ENCODE measurements around the gene NUDT16.

DNA sequence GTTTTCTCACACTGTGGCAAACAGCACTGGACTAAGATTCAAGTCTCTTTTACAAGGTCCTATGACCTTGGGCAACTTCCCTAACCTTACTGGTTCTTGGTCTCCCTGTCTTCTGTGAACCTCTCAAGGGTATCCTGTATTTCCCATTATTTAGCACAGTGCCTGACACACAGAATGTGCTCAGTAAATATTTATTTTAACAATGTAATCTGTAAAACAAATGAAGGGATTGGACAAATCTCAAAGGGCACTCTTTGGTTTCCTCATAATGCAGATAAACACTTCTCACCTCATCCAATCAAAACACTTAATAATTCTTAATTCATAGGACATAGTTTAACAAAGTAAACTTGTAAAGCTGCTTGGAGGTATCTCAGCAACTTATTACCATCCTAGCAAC lies 12.8 kb downstream of the NUDT16 start:
- TF ChIP-seq, protein P1, sequence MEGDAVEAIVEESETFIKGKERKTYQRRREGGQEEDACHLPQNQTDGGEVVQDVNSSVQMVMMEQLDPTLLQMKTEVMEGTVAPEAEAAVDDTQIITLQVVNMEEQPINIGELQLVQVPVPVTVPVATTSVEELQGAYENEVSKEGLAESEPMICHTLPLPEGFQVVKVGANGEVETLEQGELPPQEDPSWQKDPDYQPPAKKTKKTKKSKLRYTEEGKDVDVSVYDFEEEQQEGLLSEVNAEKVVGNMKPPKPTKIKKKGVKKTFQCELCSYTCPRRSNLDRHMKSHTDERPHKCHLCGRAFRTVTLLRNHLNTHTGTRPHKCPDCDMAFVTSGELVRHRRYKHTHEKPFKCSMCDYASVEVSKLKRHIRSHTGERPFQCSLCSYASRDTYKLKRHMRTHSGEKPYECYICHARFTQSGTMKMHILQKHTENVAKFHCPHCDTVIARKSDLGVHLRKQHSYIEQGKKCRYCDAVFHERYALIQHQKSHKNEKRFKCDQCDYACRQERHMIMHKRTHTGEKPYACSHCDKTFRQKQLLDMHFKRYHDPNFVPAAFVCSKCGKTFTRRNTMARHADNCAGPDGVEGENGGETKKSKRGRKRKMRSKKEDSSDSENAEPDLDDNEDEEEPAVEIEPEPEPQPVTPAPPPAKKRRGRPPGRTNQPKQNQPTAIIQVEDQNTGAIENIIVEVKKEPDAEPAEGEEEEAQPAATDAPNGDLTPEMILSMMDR (conservative IDR thresholded peaks at IDR 0.05 in 1 of 2, IDR thresholded peaks at IDR 0.05 in 1 of 2; ENCODE audit: extremely low read depth in 1 of 2, insufficient read depth in 1 of 2, low read depth in 1 of 2, low read length in 2 of 2): no peak
- no peak for TF ChIP-seq EZH2 (IDR thresholded peaks at IDR 0.05; ENCODE audit: borderline replicate concordance, low read length)

All from mammary epithelial cell (primary cell).